CD1c-positive myeloid dendritic cell (primary cell): ENCODE measurements around the gene CFAP99.
A peak's percentile ranks its signal among the peaks of the same experiment; 100 is the strongest.

Experiments
- DNase-seq: peaks from one replicate; pipeline ENCODE4 v3.0.0-alpha.2; 2016; ENCODE audit errors: extremely low spot score

The CFAP99 gene

DNA sequence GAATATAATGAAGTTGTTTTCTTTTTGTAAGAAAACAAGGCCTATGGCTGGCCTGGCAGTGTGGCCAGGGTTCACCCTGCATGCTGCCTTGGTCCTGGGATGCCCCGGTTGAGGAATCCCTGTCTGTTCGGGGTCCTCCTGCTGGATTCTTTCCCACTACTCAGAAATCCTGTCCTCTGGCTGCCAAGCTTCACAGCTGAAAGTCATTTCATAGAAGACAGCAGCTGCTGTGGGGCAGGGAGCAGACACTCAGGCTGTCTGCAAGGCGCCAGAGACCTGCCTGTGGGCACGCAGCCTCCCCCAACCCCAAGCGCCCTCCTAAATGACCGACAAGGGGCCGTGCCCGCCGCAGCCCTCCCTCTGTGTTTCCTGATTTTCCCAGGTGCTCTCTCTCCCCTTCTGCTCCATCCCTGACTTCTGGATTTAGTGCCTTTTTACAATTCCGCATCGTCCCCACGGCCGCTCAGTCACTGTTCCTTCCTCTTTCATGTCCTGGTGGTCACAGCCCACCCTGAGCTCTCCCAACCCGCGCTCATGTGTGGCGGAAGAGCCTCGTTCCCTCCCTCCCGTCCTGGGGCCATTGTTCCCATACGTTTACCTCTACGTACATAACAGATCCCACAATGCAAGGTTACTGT, 27.9 kb upstream of the CFAP99 start:
- peak; percentile 30 for DNase-seq

DNA sequence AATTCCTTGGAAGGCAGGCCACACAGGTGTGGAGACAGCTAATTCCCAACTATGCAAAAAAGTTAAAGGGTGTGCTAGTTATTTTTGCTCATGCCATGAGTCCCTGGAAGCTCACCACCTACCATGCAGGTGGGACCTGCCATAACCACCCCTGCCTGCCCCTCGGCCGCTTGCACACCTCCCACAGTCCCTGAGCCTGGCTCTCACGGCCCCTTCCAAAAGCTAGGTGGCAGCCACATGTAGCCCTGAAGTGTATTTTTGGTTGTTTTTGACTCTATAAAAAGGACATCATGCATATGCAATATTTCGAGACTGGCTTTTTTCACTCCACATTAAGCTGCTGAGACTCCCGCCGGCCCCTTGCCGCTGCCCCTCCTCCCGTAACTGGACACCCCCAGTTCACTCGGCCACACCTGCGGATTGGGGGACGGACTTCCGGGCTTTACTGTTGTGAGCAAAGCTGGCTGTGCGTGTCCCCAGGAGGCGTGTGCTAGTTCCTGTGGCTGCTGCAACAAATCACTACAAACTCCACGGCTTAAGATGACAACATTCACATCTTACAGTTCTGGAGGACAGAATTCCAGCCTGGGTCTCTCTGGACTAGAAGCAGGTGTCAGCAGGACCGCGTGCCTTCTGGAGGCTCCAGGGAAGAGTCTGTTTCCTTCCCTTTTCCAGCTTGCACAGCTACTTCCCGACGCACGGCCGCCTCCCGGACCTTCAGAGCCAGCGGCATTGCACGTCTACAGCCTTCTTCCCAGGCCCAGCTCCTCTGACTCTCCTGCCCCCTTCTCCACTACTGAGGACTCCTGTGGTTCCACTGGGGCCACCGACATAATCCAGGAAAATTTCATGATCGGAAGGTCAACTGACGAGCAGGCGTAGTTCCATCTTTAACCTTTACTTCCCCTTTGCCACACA, 25.1 kb upstream of the CFAP99 start:
- no peak for DNase-seq

- DNase-seq, result no peak
Measured at GRCh38 chr4:2394528-2394927, 24.2 kb upstream of the CFAP99 start.

- no peak for DNase-seq
Measured at GRCh38 chr4:2395038-2395437, 23.7 kb upstream of the CFAP99 start.

GRCh38 chr4:2395584-2395983, 23.2 kb upstream of the CFAP99 start:
- DNase-seq, result no peak

DNA sequence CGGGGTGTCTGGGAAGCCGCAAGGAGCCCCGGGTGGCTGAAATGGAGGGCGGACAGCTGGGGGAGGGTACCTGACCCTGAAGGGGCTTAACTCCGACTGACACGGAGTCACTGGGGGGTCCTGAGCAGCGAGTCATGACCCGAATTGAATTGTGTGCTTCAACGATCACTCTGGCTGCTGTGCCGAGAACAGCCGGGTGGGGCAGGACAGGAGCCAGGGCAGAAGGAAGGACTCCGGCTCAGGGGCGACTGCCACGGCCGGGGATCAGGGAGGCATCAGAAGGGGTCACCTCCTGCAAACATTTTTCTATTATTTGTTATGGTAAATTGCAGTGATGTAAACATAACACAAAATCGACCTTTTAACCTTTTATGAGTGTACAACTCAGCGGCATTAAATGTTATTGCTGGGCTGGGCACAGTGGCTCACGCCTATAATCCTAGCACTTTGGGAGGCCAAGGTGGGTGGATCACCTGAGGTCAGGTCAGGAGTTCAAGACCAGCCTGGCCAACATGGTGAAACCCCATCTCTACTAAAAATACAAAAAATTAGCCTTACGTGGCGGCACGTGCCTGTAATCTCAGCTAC, 21.9 kb upstream of the CFAP99 start:
- no peak for DNase-seq

DNA sequence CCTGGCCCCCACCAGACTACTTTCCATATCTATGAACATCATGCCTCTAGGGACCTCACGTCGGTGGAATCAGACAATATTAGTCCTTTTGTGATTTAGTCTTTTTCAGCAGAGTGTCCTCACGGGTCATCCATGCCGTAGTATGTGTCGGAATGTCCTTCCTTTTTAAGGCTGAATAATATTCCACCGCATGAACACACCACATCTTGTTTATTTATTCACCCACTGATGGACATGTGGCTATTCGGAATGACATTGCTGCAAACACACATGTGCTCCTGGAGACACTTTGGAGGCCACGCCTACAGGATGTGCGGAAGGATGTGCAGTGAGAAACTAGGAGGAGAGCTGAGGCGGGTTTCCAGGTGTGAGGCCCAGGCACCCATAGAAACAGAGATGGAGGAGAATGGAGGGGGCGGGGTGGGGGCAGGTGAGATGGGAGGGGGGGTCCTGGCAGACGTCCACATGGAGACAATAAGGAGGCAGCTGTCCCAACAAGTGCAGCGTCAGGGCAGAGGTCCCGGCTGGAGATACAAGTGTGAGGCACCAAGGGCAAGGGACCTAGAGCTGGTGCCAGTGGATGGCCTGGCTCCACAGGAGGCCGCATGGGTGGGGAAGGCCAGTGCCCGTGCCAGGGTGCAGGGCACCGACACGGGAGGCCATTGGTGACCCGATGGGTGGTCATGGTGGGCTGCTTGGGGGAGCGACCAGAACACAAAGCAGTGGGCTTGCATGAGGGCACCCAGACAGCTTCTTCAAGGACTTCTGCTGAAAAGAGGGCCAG, 21.0 kb upstream of the CFAP99 start:
- DNase-seq, result no peak

DNA sequence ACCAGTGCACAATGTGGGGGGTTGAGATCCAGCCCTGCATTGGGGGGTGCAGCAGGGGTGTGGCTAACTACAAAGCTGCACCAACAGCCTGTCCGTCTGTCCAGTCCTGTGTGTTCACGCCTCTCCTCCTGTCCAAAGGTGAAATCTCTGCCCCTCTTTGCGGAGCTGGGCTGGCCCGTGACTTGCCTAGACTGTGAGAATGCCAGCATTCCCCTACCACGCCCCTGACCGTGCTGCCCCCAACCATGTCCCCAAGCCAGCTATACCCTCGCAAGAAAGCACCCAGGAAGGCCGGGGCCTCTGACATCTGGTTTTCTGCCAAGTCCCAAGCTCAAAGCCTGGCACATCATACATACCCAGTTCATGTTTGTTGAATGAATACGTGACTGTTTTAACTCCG, 19.5 kb upstream of the CFAP99 start:
- no peak for DNase-seq

- DNase-seq, result no peak
Measured at GRCh38 chr4:2399631-2400190, 19.0 kb upstream of the CFAP99 start.

DNA sequence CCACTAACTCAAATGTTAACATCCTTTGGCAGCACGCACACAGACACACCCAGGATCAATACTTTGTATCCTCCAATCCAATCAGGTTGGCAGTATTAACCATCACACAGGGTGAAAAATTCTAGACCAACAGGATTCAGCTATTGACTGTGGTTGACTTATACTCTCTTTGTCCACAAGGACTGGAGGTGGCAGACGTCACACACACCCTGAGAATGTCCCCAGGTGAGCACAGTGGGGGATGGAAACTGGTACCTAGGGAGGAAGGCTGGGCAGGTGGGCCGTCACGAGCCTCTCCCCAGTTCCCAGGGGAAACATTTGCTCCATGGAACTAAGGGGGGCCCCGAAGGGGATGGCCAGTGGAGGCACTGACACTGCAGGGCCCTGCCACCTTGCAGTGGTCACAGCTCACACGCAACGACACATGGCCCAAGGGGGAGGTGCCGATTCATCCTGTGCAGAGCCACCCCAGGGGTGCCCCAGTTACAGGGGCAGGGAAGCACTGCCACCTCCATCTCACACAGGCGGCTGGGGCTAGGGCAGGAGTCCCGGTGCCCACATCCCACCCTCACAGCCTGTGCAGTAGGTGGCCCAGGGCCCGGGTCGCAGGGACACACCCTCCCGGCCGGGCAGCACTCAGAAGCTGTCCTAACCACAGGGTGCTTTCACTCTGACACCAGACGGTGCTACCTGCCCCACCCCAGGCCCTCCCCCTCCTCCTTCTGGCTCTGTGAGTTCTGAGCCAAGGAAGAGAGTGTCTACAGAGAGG, 17.7 kb upstream of the CFAP99 start:
- DNase-seq, result no peak

DNA sequence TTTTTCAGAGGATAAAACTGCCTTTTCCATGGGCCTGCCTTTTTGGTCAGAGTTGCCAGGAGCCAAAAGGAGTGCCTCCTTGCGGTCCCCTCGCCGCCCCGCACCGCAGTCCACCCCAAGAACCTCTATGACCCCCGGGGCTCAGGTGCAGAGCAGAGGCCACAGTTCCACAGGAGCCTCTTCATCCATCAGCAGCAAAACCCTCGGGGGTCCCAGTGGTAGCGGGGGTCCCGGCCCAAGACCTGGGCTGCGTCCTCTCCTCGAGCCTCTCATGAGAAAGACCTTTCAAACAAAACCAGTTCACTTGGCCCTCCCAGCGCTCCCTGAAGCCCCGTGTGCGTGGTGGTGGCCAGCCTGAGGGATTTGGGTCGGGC, 17.2 kb upstream of the CFAP99 start:
- no peak for DNase-seq

DNA sequence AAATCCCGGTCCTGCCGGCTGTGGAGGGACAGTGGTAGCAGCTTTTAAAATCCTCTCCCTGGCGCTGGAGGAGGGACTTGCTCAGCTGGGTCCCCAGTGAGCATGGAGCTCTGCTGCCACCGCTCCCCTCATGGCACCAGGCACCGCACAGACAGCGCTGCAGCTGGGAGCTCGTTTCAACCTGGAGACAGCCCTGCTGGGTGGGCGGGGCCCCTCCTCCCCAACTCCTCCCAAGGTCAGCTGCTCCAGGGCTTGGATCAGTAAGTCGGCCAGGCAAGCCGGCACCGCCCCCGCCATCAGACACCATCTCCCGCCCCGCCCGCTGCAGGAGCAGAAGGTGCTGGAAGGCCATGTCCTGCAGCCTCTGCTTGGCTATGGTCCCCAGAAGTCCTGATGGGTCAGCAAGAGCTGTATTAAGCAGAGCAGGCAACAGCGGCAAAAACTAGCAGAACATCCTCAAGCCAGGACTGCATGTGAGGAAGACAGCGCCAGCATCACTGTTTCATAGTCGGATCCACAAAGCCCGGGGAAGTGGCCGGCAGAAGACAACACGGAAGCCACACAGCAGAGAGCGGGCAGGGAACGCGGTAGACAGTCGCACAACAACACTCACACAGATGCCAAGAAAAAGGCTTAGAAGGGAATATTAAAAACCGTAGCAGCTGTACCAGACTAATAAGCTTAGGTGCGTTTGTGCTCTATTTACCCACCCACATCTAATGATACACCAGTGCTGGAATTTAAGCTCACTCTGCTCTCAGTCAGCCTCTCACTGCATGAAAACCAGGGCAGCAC, 16.5 kb upstream of the CFAP99 start:
- no peak for DNase-seq

DNA sequence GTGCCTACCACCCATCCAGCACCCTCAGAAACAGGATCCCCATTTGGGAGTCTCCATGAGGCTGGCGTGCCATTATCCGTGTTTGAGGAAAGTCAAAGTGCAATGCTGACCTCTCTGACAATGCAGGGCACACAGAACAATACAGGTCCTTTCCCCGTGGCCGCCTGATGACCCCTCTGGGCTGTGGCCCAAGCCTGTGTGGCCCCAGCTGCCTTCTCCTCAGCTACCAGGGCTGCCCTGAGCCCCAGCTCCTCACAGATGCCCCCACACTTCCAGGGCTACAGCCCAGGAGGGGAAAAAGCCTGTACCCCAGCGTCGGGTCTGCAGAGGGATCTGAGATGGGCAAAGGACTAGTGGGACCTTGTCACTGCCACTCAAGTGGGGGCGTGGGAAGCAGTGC, 15.8 kb upstream of the CFAP99 start:
- DNase-seq, result no peak

DNA sequence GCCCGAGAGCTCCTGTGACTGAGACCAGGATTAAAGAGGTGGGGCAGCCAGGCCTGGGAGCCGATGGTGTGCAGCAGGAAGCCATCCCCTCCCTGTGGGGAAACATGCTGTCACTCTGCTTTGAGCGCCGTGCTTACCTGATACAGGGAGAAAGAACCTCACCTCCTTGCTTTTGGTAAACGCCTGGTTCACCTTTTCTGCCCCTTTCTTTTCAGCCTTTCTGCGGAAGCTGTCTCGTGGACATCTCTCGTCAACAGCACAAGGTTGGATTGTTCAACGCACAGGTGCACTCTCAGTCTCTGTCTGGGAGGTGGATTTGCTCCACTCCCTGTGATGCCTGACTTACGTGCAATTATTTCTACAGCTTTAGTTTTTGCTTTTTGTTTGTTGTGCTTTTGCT, 12.3 kb upstream of the CFAP99 start:
- DNase-seq, result no peak

GRCh38 chr4:2406920-2407319, 11.8 kb upstream of the CFAP99 start:
- DNase-seq, result no peak

DNA sequence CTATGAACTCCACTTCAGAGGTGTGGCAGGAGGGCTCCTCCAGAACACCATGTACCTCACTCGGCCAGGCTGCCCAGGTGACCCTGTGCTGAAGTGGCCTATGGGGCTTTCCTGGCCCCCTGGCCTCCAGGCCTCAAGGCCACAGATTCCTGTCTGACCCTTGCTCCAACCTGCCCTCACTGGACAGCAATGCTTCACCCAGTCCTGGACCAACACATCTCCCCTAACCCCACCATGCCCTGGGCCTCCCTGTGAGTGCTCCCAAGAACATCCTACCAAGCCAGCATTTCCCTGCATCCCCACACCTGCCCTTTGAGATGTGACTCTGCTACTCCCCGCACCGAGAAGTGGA, 10.8 kb upstream of the CFAP99 start:
- no peak for DNase-seq

- DNase-seq, result no peak
Measured at GRCh38 chr4:2408401-2408958, 10.3 kb upstream of the CFAP99 start.

- no peak for DNase-seq
Measured at GRCh38 chr4:2408976-2409375, 9.8 kb upstream of the CFAP99 start.

- no peak for DNase-seq
Measured at GRCh38 chr4:2409381-2409783, 9.4 kb upstream of the CFAP99 start.
